ENCODE measurements around the gene CDK11B.

DNA sequence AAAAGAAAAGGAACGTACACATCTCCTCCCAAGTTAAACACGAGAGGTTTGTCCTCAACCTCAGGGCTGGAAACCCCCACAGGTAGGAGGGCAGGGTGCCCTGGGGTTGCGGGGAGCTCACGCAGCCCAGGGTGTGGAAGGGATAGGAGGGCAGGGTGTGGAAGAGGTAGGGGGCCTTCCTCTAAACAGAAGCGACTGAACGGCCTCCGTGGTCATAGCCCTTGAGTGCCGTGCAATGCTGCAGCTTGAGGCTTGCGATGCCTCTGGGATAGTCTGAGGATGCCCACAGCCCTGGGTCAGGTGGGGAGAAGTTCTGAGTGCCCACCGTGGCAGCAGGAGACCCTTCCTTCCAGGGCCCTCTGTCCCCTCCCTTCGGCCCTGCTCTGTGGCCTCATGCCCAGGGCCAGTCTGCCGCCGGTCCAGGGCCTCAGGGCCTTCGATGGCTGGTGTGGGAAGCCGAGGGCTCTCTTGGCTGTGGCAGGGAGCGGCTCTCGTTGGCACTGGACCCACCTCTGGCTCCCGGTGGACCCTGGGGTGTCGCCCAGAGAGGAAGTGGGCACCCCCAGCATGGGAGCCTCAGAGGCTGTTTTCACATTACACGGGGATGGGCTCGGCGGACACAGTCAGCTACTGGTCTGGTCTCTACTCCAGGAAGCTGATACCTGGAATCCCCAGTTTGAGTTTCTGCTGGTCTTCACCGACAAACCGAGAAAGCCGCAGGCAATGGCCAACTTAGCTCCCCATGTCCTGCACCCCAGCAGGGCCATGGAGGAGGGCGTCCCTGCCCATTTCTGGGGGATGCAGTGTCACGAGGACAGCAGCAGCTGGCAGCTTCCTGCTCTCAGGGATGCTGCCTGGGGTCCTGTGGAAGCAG, 6.4 kb upstream of the CDK11B start:
- TF ChIP-seq POLR2AphosphoS5 (IDR thresholded peaks at IDR 0.05) (no peak), POLR2A (IDR thresholded peaks at IDR 0.05; ENCODE audit: low read depth) (no peak), CTCF (IDR thresholded peaks at IDR 0.05) (no peak)

Measured in esophagus muscularis mucosa (tissue), 3 donors.